ENCODE measurements around the gene CEBPB. TPM values are rescaled to one million over a fixed set of nuclear protein-coding genes. Genes with fewer than 3 reads are reported as not detected.

CEBPB gene
- total RNA-seq, 1 experiment from 2014 or later = 29.5 TPM

DNA sequence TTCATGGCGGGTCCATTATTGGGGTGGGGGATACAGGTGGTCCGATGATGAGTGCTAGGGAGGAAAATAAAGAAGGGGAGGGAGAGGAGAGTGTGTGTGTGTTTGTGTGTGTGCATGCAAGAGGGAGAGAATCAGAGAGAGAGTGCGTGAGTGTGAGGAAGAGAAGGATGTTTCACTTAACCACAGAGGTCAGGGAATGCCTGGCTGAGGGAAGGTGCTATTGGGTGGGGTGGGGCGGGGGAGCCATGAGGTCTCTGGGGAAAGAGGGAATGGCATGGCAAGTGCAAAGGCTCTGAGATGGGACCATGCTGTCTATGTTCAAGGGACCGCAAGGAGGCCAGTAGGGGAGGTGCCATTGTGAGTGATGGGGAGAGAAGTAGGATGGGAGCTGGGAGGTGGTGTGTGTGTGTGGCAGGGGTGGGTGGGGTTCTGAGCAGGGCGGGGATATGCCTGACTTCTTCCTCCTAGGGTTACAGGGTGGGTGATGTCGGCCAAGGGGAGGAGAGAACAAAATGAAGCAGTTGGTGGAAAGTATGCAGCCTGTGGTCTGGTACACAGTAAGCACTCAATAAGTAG, 23.0 kb downstream of the CEBPB start:
- DNase-seq (ENCODE audit: low read depth) = no peak

DNA sequence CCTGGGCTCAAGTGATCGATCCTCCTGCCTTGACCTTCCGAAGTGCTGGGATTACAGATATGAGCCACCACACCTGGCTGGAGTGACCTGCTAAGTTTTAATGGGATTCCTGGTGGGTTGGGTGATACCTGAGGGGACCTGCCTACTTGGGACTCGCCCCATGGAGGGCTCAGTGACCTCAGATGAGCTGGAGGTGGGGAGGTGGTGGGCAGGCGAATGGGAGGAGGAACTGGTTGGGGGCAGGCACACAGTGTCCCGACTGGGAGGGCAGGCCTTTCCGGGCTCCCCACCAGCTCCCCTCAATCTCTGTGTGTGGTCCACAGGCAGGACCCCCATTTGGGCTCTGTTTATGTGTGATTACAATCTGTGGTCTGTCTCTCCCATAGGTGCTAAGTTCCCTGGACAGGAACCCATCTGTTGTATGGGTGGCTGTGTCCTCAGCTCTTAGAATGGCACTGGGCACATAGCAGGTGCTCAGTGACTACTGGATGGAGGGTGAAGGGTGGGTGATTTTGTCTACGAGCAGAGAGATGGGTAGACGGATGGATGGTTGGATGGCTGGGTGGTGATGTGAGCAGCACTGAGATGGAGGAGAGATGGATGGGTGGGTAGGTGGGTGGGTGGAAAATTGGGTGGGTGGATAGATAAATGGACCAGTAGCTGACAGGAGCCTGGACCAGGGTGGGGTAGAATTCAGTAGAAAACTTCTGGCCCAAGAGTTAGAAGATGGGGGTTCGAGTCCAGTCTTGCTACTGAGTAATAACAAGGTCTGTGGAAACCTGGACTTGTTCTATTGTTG, 23.8 kb downstream of the CEBPB start:
- DNase-seq (ENCODE audit: low read depth) = no peak

DNA sequence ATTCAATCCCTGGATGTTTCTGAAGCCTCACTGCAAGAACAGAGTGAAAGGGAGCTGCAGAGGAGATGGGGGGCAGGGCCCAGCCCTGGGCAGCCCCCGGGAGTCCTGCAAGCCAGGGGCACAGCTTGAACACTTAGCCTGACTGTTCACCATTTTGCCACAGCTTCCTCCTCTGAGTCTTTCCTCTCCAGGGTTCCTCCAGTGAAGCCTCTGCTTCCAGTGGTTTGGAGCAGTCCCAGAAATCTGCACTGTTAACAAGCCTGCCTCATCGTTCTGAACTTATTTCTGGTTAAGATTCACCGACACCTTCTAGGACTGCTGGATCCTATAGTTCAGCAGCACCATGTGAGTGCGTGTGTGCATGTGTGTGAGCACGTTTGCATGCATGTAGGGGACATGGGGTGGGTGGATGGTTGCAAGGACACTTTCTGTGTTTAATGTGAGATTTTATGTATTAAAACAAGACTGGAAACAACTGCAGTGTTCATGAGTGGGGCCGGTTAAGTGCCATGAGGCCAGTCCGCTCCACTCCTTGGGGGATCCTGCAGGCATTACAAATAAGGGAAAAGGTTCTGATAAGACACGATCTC, 24.6 kb downstream of the CEBPB start:
- peak; percentile 35 for DNase-seq (ENCODE audit: low read depth)

DNA sequence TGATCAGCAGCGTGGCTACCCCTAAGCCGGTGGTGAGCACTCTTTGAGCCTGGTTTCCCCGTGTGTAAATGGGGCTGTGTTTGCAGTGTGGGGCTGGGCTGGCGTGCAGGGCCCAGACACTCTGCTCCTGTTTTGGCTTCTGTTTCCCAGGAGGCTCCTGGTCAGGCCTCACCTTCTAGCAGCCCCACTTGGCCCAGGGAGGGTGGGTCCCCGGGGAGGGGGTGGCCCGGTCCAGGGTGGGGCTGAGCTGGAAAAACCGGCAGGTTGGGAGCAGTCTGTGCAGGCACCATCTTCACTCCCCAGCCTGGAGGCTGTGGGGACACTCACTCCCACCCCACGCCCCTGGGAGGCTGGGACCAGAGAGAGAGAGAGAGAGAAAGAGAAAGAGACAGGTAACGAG, 25.3 kb downstream of the CEBPB start:
- DNase-seq (ENCODE audit: low read depth) = no peak

DNA sequence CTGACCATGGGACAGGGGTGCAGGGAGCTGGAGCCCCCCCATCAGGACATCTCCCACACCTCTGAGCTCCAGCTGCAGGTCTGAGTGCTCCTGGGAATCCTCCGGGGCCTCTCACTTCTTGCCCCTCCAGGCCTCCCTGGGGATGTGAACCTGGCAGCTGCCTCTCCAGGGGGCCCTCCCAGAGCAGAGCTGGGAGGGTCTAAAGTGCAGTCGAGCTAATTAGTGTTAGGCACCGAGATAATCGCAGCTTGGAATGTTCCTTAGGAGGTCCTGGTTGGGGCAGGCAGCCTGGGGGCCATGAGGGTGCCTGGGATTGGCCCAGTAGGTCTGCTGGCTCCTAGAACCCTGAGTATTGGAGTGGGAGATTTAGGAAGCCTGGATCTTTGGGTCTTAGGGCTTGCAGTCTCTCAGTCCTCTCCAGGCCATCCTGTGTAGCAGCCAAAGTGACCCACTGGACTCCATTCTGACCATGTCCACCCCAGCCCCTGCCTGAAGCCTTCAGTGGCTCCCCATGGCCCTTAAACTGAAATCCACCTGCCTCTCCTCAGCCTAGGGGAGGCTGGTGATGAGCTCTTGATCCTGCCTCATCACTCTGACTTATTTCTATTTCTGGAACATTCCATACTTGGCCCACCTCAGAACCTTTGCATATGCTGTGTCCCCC, 26.0 kb downstream of the CEBPB start:
- no peak for DNase-seq (ENCODE audit: low read depth)

DNA sequence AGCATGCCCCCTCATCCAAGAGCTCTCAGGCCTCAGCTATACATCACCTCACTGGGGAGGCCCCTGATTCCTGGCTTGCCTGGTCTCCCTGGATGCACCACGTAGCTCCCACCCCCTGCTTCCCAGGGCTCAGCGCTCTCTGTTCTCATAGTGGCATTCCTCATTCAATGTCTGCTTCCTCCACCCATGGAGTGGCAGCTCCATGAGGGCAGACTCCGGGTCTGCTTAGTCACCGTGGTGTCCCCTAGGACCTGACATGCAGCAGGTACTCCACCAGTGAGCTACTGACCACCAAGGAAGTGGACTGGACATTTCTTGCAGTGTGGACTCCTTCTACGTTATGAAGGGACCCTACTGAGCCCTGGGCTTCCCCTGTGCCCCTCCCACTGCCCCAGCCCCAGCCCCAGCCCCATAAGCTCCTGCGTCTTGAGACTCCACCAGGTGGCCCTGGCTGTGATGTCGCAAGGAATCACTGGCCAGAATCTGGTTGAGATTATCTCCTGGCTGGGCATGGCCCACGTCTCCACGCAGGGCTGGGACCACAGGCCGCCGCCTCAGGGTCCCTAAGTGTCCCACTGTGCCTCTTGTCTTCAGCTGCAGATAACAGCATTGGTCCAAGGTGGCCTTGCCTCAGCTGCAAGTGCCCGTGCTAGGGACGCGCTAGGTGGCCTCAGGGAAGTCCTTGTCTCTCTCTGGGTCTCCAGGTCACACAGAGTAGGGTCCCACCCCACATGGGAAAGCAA, 26.7 kb downstream of the CEBPB start:
- no peak for DNase-seq (ENCODE audit: low read depth)

DNA sequence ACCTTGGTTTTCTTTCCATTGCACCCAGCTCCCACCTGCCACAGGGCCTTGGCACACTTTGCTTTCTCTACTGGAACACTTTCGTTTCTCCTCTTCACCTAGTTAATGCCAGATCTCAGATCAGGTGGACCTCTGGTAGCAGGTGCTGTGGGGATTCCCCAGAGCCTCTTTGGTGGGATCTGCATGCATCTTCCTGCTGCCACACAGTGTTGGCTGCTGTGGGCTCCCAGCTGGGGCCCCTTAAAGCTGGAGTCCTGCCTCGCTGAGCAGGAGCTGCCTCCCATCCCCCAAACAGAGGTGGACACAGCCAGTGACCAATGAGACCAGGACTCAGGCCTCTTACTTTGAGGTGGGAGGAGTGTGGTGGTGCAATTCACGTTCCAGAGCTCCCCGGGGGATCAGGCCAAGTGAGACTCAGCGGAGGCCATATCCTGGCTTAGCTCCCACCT, 28.4 kb downstream of the CEBPB start:
- DNase-seq (ENCODE audit: low read depth) = no peak

DNA sequence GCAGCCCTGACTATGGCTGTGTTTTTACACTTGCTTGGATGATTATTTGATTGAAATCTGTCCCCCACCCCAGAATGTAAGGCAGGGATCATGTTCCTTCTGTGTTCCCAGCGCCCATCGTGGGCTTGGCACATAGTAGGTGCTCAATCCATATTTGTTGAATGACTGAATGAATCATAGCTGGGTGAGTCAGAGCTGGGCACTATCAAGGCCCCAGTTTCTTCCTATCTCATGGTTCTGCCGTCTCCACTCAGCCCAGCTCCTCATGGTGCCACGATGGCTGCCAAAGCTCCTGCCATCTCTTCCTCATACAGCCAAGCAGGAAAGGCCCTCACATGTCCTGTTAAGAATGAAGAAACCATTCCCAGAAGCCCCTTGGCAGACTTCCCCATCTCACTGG, 29.0 kb downstream of the CEBPB start:
- DNase-seq (ENCODE audit: low read depth) = no peak

DNA sequence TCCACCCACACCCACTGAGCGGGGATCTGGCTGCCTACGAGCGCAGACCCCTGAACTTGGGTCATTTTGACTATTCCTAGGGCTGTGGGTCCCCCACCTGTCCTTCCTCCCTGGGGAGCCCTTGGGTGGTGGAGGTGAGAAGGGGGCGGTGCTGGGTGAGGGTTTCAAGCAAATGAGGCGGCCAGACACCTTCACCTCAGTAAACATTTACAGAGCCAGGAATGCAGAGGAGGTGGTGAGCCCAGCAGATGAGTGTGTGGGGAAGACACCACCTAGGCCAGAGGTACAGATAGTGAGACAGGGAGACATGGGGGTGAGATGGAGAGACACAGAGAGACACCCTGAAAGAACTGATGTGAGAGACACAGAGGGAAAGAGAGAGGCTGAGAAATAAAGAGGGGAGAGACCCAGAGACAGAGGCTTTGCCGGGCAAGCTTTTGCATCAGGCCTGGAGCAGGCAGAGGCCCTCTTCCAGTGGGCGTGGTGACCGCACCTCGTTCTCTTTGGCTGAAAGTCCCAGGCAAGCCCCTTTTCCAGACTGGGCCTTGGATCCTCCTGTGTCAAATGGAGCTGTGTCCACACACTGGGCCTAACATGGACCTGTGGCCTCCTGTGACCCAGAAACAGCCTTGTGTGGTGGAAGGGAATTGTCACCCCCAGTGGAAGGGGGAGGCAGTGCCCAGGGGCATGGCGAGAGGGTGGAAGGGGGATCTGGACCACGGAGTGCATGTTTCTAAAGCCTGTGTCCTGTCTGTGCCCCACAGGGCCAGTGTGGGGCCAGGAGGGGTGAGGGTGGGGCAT, 29.7 kb downstream of the CEBPB start:
- DNase-seq (ENCODE audit: low read depth) = no peak

DNA sequence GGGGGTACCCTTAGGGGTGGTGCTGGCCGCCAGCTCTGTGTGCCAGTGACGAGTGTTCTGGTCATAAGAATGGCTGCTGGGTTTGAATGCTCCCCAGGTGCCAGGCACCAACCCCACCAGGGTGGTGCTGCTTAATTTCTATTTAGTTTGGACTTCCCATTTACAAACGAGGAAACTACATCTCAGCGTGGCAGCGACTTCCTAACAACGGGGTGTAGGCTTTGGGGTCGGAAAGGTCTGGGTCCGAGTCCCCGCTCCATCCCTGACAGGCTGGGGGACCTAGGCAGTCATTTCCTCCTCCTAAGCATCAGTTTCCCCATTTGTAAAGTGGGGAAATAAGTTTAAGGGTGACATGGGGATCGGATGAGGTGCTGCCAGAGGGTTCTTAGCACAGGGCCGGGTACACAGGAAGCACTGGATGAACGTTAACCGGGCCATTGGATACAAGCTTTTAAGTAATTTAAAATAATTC, 30.3 kb downstream of the CEBPB start:
- no peak for DNase-seq (ENCODE audit: low read depth)

DNA sequence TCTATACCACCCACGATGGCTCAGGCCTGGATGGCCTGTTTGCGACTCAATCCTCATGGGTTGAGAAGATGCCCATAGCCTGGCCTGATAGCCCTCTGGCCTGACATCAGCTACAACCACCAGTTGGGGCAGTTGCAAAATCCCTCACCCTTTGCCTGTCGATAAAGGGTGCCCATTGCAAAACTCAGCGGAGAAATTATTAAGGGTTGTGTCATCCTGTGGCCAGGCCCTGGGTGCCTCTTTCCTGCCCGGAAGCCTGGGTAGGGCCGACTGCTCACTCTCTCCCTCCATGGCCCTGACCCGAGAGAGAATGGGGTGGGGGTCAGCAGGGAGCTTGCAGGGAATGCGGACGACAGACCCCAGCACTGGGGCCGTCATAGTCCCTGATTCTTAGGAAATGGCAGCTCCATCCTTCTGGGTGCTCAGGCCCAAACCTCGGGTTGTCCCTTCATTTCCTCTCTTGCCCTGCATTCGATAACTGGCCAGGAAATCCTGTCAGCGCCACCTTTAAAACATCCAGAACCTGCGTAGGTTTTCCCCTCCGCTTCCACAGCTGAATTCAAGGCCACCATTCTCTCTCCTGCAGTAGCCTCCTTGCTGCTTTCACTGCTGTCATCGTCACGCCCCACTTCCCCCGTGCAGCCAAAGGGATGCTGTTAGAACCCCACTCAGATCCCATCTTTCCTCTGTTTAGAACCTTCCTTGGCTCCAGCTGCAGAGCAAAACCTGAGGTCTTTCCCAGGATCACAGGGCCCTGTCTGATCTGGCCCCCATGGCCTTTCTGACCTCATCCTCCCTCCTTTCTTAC, 31.1 kb downstream of the CEBPB start:
- DNase-seq (ENCODE audit: low read depth) = peak; percentile 35

DNA sequence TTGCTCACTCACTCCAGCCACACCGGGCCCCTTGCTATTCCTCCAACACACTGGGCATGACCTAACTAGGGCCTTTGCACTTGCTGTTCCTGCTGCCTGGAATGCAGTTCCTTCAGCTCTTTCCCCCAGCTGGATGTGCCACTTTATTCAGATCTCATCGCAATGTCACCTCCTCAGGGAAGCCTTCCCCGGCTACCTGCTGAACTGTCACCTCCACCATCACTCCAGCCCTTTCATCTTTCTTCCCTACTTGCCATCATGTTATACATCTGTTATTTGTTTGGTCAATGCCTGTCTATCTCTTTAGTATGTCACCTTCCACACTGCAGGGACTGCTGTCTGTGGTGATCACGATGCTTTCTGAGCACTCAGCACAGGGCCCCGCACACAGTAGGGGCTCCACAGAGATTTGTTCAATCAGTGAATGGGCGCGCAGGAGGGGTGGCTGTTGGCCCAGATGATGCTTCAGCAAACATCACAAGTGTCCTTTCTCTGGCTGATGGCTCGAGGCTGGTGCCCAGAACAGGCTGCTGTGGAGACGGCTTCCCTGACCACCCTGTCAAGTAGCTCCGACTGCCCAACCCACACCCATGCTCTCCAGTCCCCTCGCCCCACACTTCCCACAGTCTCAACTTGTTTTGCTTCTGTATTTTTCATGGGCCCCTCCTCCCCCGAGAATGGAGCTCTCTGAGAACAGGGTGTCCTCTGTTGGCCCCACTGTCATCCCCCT, 31.8 kb downstream of the CEBPB start:
- no peak for DNase-seq (ENCODE audit: low read depth)

DNA sequence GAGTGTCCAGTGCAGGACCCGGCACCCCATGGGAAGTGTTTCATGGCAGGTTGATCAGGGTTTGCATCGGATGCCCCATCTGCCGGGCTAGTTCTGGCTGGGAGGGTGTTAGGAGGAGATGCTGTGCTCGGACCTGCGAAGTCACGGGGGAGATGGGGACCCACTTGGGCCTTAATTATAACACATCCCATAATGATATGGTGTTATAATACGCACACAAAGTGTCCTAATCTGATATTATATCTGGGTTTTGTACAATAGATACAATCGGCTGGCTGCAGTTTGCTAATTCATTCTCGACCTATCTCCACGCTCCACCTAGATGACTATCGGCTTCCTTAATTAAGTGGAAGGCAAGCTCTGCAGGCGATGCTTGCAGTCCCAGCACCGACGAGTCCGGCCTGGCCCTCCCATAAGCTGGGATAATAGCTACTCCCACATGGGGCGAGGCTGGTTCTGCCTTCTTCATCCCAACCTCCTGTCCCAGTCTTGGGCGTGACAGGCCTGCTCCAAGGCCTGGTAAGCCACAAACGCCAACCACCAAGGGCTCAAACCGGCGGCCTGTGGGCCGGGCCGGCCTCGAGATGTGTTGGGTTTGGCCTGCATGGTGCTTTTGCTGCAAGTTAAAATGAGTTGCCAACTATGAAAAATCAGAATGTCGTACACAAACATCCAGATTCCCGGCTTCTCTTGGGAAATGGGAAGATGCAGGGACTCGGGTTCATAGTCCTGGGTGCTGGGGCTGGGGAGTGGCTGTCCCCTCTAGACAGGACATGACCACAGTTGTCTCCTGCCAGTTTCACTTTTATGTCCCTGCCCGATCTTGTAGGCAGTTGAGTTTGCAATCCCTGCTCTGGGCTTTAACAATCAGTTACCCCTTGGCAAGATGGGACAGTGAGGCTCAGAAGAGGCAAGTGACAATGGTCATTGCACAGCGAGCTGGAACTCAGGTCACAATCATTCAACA, 32.7 kb downstream of the CEBPB start:
- DNase-seq (ENCODE audit: low read depth) = no peak

DNA sequence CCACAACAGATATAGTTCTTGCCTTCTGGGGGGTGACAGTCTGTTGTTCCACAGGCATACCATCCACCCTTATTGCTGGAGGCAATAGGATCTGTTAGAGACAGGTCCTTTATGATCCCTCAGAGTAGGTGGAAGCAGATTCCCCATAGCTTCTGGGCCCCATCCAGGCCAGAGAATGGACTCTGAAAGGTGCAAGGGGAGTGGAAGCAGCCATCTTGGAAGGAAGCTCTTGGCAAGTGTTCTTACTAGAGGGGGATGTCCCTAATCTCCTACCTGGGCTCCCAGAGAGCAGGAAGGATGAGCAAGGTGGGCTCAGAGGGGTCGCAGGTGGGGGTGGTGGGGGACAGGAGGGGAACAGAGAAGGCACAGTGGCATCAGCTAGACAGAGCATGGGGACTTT, 33.4 kb downstream of the CEBPB start:
- no peak for DNase-seq (ENCODE audit: low read depth)

DNA sequence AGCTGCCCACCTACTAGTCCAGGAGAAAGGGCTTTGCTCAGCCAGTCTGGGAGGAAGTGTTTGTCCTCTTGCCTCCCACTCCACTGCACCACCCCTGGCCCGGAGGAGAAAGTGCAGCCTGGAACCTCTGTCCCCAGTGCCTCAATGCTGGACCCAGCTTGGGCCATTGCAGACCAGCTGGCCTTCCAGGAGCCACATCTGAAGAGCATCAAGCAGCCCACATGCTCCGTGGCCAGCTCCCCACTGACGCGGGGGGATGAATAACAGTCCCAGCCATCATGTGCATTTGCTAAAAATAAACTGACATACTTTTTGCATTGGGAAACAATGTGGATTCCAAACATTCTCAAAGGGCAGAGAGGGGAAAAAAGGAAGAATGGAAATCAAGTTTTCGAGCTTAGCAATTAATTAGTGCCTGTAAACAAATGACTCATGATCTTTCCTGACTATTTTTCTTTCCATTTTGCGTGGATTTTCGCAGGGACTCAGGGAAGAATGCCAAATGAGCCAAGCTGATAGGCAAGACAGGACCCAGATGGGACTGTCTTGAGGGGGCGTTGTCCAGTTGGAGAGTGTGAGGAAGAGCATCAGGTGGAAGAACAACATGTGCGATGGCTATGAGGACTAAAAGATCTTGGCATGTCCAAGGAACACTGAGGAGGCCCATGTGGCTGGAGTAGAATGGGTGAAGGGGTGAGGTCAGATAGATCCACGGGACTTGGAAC, 34.1 kb downstream of the CEBPB start:
- DNase-seq (ENCODE audit: low read depth) = no peak

DNA sequence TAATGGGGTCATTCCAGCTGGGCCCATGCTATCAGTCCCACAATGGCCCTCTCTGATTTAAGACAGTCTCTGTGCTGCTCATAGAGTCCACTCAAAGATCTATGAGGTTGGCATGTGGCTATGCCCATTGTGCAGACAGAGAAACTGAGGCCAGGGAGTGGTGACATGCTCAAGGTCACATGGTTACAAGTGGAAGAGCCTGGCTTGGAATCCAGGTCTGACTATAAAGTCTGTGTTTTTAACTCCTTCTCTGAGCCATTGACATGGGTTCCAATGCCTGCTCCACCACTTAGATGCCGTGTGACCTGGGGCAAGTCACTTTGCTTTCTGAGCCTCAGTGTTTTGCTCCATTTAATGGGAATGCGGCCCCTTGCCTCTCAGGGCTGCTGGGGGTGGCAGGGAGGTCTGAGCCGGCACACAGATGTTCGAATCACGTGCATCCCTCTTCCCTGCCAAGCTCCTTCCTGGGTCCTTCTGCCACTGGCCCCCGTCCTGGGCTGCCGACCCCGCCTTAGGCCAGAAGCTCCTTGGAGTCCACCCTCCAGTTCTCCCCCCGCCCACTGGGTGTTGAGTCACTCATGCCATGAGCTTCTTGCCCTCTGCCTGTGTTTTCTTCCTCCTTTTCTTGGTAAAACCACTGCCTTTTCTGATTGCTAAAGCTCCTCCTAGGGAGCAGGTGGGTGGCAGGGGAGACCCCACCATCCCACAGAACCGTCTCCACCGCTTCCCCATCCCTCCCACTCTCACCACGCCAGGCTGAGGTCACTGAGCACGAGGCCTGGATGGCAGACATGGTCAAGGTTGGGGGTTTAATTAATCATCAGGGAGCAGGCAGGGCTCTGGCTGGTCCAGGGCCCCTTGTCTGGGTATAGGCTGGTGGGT, 35.7 kb downstream of the CEBPB start:
- peak; percentile 41 for DNase-seq (ENCODE audit: low read depth)

Data from Daoy (cell line).